ENCODE measurements around the gene CACNA1D. TPM values are rescaled to one million over a fixed set of nuclear protein-coding genes. Genes with fewer than 3 reads are reported as not detected.

Gene CACNA1D
- total RNA-seq, 1 experiment from 2014 or later = not detected

GRCh38 chr3:53694666-53695323 lies 200.4 kb downstream of the CACNA1D start:
- H3K36me3 ChIP-seq (ENCODE audit: insufficient read depth, low read length, poor library complexity, severe bottlenecking) = no peaks in the 10 kb centered on the region
- intact Hi-C loops (cut with micrococcal nuclease; ENCODE audit: unreplicated experiment) = no loop called here
- no peaks in the 10 kb centered on the region for H3K27me3 ChIP-seq (replicated peaks; ENCODE audit: insufficient read depth, low read depth, low read length, poor library complexity)
- no peaks in the 10 kb centered on the region for H3K4me1 ChIP-seq (ENCODE audit: insufficient read depth, low read length, poor library complexity, severe bottlenecking)
- ChIA-PET POLR2A (ENCODE audit: low non-redundant PET) (no interaction called here), CTCF (no interaction called here)
- H3K9me3 ChIP-seq (ENCODE audit: low read depth, low read length, poor library complexity, severe bottlenecking) = no peaks in the 10 kb centered on the region
- no peak for TF ChIP-seq EZH2 (IDR thresholded peaks at IDR 0.05; ENCODE audit: borderline replicate concordance, low read depth, low read length, poor library complexity, severe bottlenecking)
- TF ChIP-seq CTCF (conservative IDR thresholded peaks at IDR 0.05; ENCODE audit: low read depth, low read length) = no peak
- no peak overlapping the region for H3K27ac ChIP-seq (ENCODE audit: low read depth, low read length, poor library complexity, severe bottlenecking)
- no TSS peak for BruUV-seq (replicated peaks)
- no peak overlapping the region for H3K4me3 ChIP-seq (ENCODE audit: low read depth, low read length, poor library complexity, severe bottlenecking)
- DNase-seq (ENCODE audit: low spot score) = no peak

GRCh38 chr3:53695324-53695690 lies 200.9 kb downstream of the CACNA1D start:
- POLR2A ChIA-PET (ENCODE audit: low non-redundant PET) = no interaction called here
- CTCF ChIA-PET = no interaction called here

GRCh38 chr3:53696401-53697172 lies 202.2 kb downstream of the CACNA1D start:
- no peaks in the 10 kb centered on the region for H3K9me3 ChIP-seq (ENCODE audit: low read depth, low read length, poor library complexity, severe bottlenecking)
- no peaks in the 10 kb centered on the region for H3K36me3 ChIP-seq (ENCODE audit: insufficient read depth, low read length, poor library complexity, severe bottlenecking)
- no peaks in the 10 kb centered on the region for H3K4me1 ChIP-seq (ENCODE audit: insufficient read depth, low read length, poor library complexity, severe bottlenecking)
- BruUV-seq (replicated peaks) = no TSS peak
- H3K4me3 ChIP-seq (ENCODE audit: low read depth, low read length, poor library complexity, severe bottlenecking) = no peak overlapping the region
- DNase-seq (ENCODE audit: low spot score) = no peak
- CTCF ChIA-PET = no interaction called here
- H3K27ac ChIP-seq (ENCODE audit: low read depth, low read length, poor library complexity, severe bottlenecking) = no peak overlapping the region
- POLR2A ChIA-PET (ENCODE audit: low non-redundant PET) = no interaction called here
- intact Hi-C loops (cut with micrococcal nuclease; ENCODE audit: unreplicated experiment) = no loop called here
- TF ChIP-seq CTCF (conservative IDR thresholded peaks at IDR 0.05; ENCODE audit: low read depth, low read length) (no peak), EZH2 (IDR thresholded peaks at IDR 0.05; ENCODE audit: borderline replicate concordance, low read depth, low read length, poor library complexity, severe bottlenecking) (no peak)
- no peaks in the 10 kb centered on the region for H3K27me3 ChIP-seq (replicated peaks; ENCODE audit: insufficient read depth, low read depth, low read length, poor library complexity)

More at GRCh38 chr3:53695324-53695690, 200.9 kb downstream of the CACNA1D start:
- no peaks in the 10 kb centered on the region for H3K36me3 ChIP-seq (ENCODE audit: insufficient read depth, low read length, poor library complexity, severe bottlenecking)
- H3K27ac ChIP-seq (ENCODE audit: low read depth, low read length, poor library complexity, severe bottlenecking) = no peak overlapping the region
- H3K4me1 ChIP-seq (ENCODE audit: insufficient read depth, low read length, poor library complexity, severe bottlenecking) = no peaks in the 10 kb centered on the region
- H3K4me3 ChIP-seq (ENCODE audit: low read depth, low read length, poor library complexity, severe bottlenecking) = no peak overlapping the region
- no peaks in the 10 kb centered on the region for H3K27me3 ChIP-seq (replicated peaks; ENCODE audit: insufficient read depth, low read depth, low read length, poor library complexity)
- BruUV-seq (replicated peaks) = no TSS peak
- no peak for DNase-seq (ENCODE audit: low spot score)
- no peaks in the 10 kb centered on the region for H3K9me3 ChIP-seq (ENCODE audit: low read depth, low read length, poor library complexity, severe bottlenecking)
- TF ChIP-seq EZH2 (IDR thresholded peaks at IDR 0.05; ENCODE audit: borderline replicate concordance, low read depth, low read length, poor library complexity, severe bottlenecking) (no peak), CTCF (conservative IDR thresholded peaks at IDR 0.05; ENCODE audit: low read depth, low read length) (no peak)
- intact Hi-C loops (cut with micrococcal nuclease; ENCODE audit: unreplicated experiment) = no loop called here

Data from A673 (cell line).